HG03354 (cell line): ENCODE data around the gene AP3S2.
"Not testable (repeated sequence)": the region's sequence is repeated elsewhere in the genome, so short reads cannot be mapped to it uniquely, and the experiment has no call there.

Experiments used
- ATAC-seq: cut with Tn5 transposase; IDR thresholded peaks from one replicate; pipeline ENCODE4 v1.9.1; 2021; ENCODE audit warnings: mild to moderate bottlenecking; ENCODE audit not compliant: unreplicated experiment, poor library complexity, severe bottlenecking

The AP3S2 gene

DNA sequence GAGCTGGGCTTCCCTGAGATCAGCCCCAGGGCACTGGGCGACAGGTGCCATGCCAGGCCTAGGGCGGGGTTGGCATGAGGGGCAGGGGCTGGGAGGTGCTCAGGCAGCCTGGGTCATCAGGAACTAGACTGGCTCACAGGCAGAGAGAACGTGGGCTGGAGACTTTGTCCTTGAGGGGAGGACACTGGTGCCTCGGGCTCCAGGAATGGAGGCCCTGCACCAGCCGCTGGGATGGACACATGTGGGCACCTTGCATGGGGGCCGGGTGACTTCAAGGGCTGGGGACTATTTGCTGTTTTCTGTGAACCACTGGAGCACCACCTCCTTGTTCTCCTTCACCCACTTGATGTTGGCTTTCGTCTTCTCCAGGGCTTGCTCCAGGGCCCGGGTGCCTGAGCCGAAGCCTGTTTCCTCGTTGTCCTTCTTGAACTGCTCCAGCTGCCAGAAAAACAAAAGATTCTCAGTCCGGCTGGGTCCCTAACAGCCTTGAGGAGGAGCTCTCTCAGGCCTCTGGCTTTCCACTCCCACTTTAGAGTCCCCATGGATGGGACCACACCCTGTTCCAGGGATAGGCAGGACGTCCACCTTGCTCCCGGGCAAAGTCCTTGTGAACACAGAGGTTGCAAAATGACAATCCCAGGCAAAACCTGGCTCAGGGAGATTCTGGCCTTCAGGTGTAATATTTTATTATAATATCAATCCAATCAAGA lies 108.6 kb downstream of the AP3S2 start:
- no peak for ATAC-seq

- no peak for ATAC-seq
These were observed 109.2 kb downstream of the AP3S2 start for GRCh38 chr15:89784686-89784960.

DNA sequence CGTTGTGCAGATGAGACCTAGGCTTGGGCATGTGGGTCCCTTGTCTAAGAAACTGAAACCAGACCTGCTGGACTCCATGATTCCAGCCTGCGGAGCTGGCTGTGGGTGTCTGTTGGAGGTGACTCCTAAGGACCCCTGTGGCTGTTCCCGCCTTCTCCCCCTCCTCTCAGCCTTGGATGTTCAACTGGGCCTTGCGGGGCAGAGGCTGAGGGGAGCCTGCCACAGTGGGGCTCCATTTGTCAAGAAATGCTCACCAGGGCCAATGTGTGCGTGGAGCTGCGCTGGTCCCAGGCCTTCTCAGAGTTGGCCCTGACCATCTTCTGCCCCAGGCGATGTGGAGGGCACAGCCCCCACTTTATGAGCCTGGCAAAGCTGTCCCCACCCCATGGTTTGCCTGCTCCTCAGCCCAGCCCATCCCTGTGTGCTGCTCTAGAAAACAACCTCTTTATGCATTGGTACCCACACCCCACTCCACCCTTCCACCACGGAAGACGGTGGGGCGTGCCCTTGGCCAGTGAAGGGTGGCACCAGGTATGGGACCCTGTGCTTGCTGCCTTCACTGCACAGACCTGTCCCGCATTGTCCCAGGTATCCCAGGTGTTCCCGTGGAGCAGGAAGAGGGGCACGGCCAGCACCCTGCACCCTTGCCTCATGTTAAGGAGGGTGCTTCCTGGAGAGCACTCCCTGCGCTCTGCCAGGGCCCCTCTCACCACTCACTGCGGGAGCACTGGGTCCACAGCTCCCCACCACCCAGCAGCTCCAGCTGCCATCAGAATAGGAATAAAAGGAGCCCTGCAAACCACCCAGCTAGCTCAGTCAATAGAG lies 109.7 kb downstream of the AP3S2 start:
- no peak for ATAC-seq

GRCh38 chr15:89783111-89783860 lies 110.5 kb downstream of the AP3S2 start:
- ATAC-seq, result no peak

DNA sequence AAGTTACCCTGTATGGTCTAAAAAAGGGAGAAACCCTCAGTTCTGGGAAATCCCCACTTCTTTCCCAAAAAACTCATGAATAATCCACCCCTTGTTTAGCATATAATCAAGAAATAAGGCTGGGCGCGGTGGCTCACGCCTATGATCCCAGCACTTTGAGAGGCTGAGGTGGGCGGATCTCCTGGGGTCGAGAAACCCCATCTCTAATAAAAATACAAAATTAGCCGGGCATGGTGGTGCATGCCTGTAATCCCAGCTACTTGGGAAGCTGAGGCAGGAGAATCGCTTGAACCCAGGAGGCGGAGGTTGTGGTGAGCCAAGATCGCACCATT lies 111.2 kb downstream of the AP3S2 start:
- not testable (repeated sequence) for ATAC-seq

GRCh38 chr15:89781891-89782618 lies 111.7 kb downstream of the AP3S2 start:
- no peak for ATAC-seq

GRCh38 chr15:89781055-89781454 lies 112.7 kb downstream of the AP3S2 start:
- no peak for ATAC-seq

DNA sequence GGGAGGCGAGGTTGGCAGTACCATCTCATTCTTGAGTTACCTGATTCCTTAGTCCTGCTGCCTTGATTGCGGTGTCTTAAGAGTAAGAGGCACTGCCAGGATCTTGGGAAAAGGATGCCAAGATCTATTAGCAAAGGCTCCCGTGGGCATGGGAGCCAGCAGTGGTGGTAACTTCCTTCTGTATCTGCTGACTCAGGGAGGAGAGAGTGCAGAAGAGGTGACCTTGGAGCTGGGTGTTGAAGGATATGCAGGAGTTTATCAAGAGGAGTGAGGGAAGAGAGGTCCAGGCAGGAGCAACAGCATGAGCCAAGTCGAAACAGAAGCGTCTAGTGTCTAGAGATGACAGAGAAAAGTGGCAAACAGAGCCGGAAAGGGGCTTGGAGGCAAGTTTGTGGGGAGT lies 113.2 kb downstream of the AP3S2 start:
- ATAC-seq, result no peak
